ENCODE results near the gene AP5M1.
"Not testable (repeated sequence)": the region's sequence is repeated elsewhere in the genome, so short reads cannot be mapped to it uniquely, and the experiment has no call there.

AP5M1 gene

DNA sequence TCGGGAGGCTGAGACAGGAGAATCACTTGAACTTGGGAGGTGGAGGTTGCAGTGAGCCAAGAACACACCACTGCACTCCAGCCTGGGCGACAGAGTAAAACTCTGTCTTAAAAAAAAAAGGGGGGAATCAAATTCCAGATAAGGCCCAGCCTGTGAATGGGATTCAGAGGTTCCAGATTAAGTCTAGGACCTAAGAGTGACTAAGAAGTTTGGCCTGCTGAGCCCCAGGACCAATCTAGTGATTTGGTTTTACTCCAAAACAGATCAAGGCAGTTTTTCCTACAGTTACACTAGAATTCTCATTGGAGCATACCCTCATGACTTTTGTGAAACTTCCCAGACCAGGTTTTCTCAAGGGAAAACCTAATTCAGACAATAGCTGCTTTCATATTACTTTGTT, 22.8 kb upstream of the AP5M1 start:
- Histone ChIP-seq H3K9me3 (ENCODE audit: low read length) (no peaks in the 10 kb centered on the region), H3K4me2 (ENCODE audit: low read length) (no peak overlapping the region), H3K4me1 (ENCODE audit: insufficient read depth, low read length, severe bottlenecking) (no peaks in the 10 kb centered on the region), H3K79me2 (ENCODE audit: insufficient read depth, low read length) (peaks cover 29% of the 10 kb centered on the region), H3F3A (ENCODE audit: insufficient read depth, low read length) (no peaks in the 10 kb centered on the region), H3K9me2 (ENCODE audit: low read depth, low read length) (no peaks in the 10 kb centered on the region), H2AFZ (ENCODE audit: low read length) (no peak overlapping the region), H4K20me1 (ENCODE audit: insufficient read depth, low read length) (no peaks in the 10 kb centered on the region), H3K27me3 (ENCODE audit: insufficient read depth, low read length) (no peaks in the 10 kb centered on the region), H3K4me3 (ENCODE audit: low read depth, low read length, poor library complexity, severe bottlenecking) (no peak overlapping the region), H3K27ac (ENCODE audit: low read depth, low read length, poor library complexity, severe bottlenecking) (no peak overlapping the region), H3K36me3 (ENCODE audit: insufficient read depth, low read length) (peaks cover 33% of the 10 kb centered on the region), H3K9ac (ENCODE audit: low read length) (no peak overlapping the region)
- TF ChIP-seq EZH2 (IDR thresholded peaks at IDR 0.05; ENCODE audit: borderline replicate concordance, low read length), result no peak
- TF ChIP-seq, protein P1, sequence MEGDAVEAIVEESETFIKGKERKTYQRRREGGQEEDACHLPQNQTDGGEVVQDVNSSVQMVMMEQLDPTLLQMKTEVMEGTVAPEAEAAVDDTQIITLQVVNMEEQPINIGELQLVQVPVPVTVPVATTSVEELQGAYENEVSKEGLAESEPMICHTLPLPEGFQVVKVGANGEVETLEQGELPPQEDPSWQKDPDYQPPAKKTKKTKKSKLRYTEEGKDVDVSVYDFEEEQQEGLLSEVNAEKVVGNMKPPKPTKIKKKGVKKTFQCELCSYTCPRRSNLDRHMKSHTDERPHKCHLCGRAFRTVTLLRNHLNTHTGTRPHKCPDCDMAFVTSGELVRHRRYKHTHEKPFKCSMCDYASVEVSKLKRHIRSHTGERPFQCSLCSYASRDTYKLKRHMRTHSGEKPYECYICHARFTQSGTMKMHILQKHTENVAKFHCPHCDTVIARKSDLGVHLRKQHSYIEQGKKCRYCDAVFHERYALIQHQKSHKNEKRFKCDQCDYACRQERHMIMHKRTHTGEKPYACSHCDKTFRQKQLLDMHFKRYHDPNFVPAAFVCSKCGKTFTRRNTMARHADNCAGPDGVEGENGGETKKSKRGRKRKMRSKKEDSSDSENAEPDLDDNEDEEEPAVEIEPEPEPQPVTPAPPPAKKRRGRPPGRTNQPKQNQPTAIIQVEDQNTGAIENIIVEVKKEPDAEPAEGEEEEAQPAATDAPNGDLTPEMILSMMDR (IDR thresholded peaks at IDR 0.05; ENCODE audit: low read length), result no peak

DNA sequence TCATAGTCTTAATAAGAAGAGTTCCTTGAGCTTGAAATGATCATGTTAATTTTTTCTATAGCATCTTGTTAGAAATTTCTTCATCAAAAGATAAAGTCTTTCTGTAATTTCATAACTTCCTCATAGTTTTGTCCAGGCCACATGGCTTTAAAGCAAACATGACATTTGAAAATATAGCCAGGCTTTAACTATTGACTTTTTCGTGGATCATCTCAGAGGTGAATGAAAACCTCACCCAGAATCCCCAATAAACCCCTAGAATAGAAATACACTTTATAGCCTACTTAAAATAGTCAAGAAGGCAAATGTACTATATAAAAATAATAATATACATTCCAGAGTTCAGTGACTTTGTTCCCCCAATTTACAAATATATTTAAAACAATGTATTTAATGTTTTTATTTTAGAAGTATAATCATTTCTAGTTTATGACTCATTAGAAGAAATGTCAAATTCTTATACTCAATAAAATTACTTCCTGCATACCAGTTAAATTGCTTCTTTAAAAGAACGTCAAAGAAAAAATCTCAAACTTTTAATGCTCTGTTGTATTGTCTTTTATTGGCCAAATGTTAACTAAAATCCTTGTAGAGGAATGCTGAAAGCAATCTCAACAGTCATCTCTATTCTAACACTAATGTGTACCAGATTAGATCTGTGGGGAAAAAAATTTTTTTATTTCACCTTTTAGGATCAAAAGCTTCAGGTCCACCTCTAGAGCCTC, 21.7 kb upstream of the AP5M1 start:
- Histone ChIP-seq H4K20me1 (ENCODE audit: insufficient read depth, low read length) (no peaks in the 10 kb centered on the region), H3F3A (ENCODE audit: insufficient read depth, low read length) (no peaks in the 10 kb centered on the region), H3K9me3 (ENCODE audit: low read length) (no peaks in the 10 kb centered on the region), H3K4me1 (ENCODE audit: insufficient read depth, low read length, severe bottlenecking) (no peaks in the 10 kb centered on the region), H3K27me3 (ENCODE audit: insufficient read depth, low read length) (no peaks in the 10 kb centered on the region), H3K4me2 (ENCODE audit: low read length) (no peak overlapping the region), H3K9me2 (ENCODE audit: low read depth, low read length) (no peaks in the 10 kb centered on the region), H3K79me2 (ENCODE audit: insufficient read depth, low read length) (peaks cover 40% of the 10 kb centered on the region), H3K4me3 (ENCODE audit: low read depth, low read length, poor library complexity, severe bottlenecking) (no peak overlapping the region), H3K27ac (ENCODE audit: low read depth, low read length, poor library complexity, severe bottlenecking) (no peak overlapping the region), H3K36me3 (ENCODE audit: insufficient read depth, low read length) (peaks cover 26% of the 10 kb centered on the region), H2AFZ (ENCODE audit: low read length) (no peak overlapping the region), H3K9ac (ENCODE audit: low read length) (no peak overlapping the region)
- TF ChIP-seq, protein P1 (IDR thresholded peaks at IDR 0.05; ENCODE audit: low read length), result no peak
- no peak for TF ChIP-seq EZH2 (IDR thresholded peaks at IDR 0.05; ENCODE audit: borderline replicate concordance, low read length)

DNA sequence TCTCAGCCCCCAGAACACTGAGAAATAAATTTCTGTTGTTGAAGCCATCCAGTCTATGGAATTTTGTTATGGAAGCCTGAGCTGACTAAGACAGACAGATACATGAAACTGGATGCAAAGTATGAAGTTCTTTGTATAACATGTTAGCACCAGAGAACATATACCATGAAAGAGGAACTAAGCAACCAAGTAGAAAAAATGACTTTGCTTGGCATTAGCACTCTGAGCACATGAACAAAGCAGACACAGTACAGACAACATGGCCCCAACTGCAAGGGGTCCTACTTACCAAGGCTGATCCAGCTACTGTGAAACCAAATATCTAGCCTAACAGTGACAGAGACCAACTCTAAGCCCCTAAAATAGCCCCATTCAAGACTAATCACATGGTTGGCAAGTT, 13.9 kb upstream of the AP5M1 start:
- H2AFZ ChIP-seq (ENCODE audit: low read length), result no peak overlapping the region
- H3K4me1 ChIP-seq (ENCODE audit: insufficient read depth, low read length, severe bottlenecking), result no peaks in the 10 kb centered on the region
- H3K9me2 ChIP-seq (ENCODE audit: low read depth, low read length), result no peaks in the 10 kb centered on the region
- no peak overlapping the region for H3K4me3 ChIP-seq (ENCODE audit: low read depth, low read length, poor library complexity, severe bottlenecking)
- no peak overlapping the region for H3K9ac ChIP-seq (ENCODE audit: low read length)
- no peaks in the 10 kb centered on the region for H3K9me3 ChIP-seq (ENCODE audit: low read length)
- H3K27me3 ChIP-seq (ENCODE audit: insufficient read depth, low read length), result no peaks in the 10 kb centered on the region
- no peak overlapping the region for H3K27ac ChIP-seq (ENCODE audit: low read depth, low read length, poor library complexity, severe bottlenecking)
- no peaks in the 10 kb centered on the region for H3F3A ChIP-seq (ENCODE audit: insufficient read depth, low read length)
- H3K4me2 ChIP-seq (ENCODE audit: low read length), result no peak overlapping the region
- peaks cover 75% of the 10 kb centered on the region for H3K79me2 ChIP-seq (ENCODE audit: insufficient read depth, low read length)
- no peaks in the 10 kb centered on the region for H4K20me1 ChIP-seq (ENCODE audit: insufficient read depth, low read length)
- no peak for TF ChIP-seq EZH2 (IDR thresholded peaks at IDR 0.05; ENCODE audit: borderline replicate concordance, low read length)
- TF ChIP-seq, protein P1 (IDR thresholded peaks at IDR 0.05; ENCODE audit: low read length), result no peak
- H3K36me3 ChIP-seq (ENCODE audit: insufficient read depth, low read length), result peaks cover 30% of the 10 kb centered on the region

DNA sequence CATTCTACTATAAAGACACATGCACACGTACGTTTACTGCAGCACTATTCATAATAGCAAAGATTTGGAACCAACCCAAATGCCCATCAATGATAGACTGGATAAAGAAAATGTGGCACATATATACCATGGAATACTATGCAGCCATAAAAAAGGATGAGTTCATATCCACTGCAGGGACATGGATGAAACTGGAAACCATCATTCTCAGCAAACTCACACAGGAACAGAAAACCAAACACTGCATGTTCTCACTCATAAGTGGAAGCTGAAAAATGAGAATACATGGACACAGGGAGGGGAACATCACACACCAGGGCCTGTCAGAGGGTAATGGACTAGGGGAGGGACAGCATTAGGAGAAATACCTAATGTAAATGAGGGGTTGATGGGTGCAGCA, 10.6 kb upstream of the AP5M1 start:
- H3K4me1 ChIP-seq (ENCODE audit: insufficient read depth, low read length, severe bottlenecking); H4K20me1 ChIP-seq (ENCODE audit: insufficient read depth, low read length): not testable (repeated sequence)
- peaks cover 72% of the 10 kb centered on the region for H3K79me2 ChIP-seq (ENCODE audit: insufficient read depth, low read length)

More for the DNA sequence above, 10.6 kb upstream of the AP5M1 start:
- not testable (repeated sequence) for H3K9ac ChIP-seq (ENCODE audit: low read length); H3K9me2 ChIP-seq (ENCODE audit: low read depth, low read length); H3K4me3 ChIP-seq (ENCODE audit: low read depth, low read length, poor library complexity, severe bottlenecking); H3F3A ChIP-seq (ENCODE audit: insufficient read depth, low read length); H3K27ac ChIP-seq (ENCODE audit: low read depth, low read length, poor library complexity, severe bottlenecking); H3K4me2 ChIP-seq (ENCODE audit: low read length); H2AFZ ChIP-seq (ENCODE audit: low read length); H3K9me3 ChIP-seq (ENCODE audit: low read length); H3K27me3 ChIP-seq (ENCODE audit: insufficient read depth, low read length)
- peaks cover 34% of the 10 kb centered on the region for H3K36me3 ChIP-seq (ENCODE audit: insufficient read depth, low read length)
